Thyroid gland (tissue), 4 donors: ENCODE results near the gene SYTL2.

Source experiments
- POLR2A ChIP-seq, 2 donors: fragments of 450-650 bp; IDR thresholded peaks; one replicate each; pipeline ENCODE4 v1.6.1; 2017; ENCODE audit warnings: antibody characterized with exemption in 2 of 2, mild to moderate bottlenecking in 2 of 2, moderate library complexity in 1 of 2
- TF ChIP-seq, protein P1 (sequence below), 6 experiments: fragments of 200-600 bp in 3 of 6; fragments of 450-650 bp in 3 of 6; sonication (generic) in 3 of 6; IDR thresholded peaks; one replicate each; pipeline ENCODE4 v1.5.1; 2016 to 2019; ENCODE audit warnings: antibody characterized with exemption in 6 of 6, mild to moderate bottlenecking in 2 of 6, inconsistent platforms in 1 of 6, moderate library complexity in 1 of 6

DNA sequence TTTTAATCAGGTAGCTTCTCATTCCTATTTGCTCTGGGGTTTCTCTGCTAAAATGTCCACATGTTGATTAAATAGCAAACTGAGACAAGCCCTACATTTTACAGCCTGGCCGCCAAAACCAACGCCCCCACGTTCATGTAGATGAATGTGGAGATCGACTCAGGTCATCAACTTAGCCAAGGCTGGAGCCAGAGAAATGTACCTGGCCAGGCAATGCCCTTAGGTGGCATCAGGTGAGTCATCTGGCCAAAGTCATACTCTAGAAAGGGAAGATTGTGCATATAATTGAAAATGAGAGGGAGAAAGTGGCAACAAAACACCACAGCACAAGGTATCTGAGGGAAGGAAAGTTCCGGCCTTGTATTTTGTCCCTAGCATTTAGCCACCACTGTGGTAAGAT lies 87.9 kb downstream of the SYTL2 start:
- TF ChIP-seq POLR2A (IDR thresholded peaks at IDR 0.05) = no peak
- TF ChIP-seq, protein P1, sequence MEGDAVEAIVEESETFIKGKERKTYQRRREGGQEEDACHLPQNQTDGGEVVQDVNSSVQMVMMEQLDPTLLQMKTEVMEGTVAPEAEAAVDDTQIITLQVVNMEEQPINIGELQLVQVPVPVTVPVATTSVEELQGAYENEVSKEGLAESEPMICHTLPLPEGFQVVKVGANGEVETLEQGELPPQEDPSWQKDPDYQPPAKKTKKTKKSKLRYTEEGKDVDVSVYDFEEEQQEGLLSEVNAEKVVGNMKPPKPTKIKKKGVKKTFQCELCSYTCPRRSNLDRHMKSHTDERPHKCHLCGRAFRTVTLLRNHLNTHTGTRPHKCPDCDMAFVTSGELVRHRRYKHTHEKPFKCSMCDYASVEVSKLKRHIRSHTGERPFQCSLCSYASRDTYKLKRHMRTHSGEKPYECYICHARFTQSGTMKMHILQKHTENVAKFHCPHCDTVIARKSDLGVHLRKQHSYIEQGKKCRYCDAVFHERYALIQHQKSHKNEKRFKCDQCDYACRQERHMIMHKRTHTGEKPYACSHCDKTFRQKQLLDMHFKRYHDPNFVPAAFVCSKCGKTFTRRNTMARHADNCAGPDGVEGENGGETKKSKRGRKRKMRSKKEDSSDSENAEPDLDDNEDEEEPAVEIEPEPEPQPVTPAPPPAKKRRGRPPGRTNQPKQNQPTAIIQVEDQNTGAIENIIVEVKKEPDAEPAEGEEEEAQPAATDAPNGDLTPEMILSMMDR (IDR thresholded peaks at IDR 0.05) = no peak
